WI38 (cell line): ENCODE results near the gene ERBIN.

Experiments
- H3K4me3 ChIP-seq: 2 replicates; pipeline ENCODE4 v1.5.1; 2011; ENCODE audit warnings: low read depth, mild to moderate bottlenecking, control low read depth, low read length
- CTCF ChIP-seq: IDR thresholded peaks from 2 replicates; pipeline ENCODE4 v1.5.1; 2012; ENCODE audit warnings: low read depth, mild to moderate bottlenecking, control low read depth, low read length

The ERBIN gene

GRCh38 chr5:65981969-65982619 lies 55.7 kb downstream of the ERBIN start:
- H3K4me3 ChIP-seq: no peak overlapping the region
- no peak for TF ChIP-seq CTCF

- no peak overlapping the region for H3K4me3 ChIP-seq
Measured at GRCh38 chr5:65982635-65983034, 56.3 kb downstream of the ERBIN start.

GRCh38 chr5:65984098-65984885 lies 57.9 kb downstream of the ERBIN start:
- H3K4me3 ChIP-seq: no peak overlapping the region
- TF ChIP-seq CTCF: no peak

More at GRCh38 chr5:65982635-65983034, 56.3 kb downstream of the ERBIN start:
- TF ChIP-seq CTCF: no peak

GRCh38 chr5:65986050-65986451 lies 59.7 kb downstream of the ERBIN start:
- no peak overlapping the region for H3K4me3 ChIP-seq
- no peak for TF ChIP-seq CTCF

DNA sequence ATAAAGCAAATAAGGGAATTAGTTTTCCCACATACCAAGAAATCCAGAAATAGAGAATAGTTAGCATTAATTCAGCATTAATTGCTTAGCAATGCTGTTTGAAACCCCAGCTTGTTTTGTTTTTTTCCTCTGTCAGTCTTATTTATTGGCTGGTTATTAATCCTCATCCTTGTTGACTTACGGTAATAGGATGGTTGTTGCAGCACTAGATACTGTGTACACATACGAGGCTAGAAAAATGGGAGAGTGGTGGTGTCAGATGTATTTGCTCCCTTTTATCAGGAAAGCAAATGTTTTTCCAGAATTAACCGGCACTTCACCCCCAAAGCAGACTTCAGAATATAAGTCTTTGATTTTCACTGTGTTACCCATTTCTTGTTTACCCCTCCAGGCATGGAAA lies 60.4 kb downstream of the ERBIN start:
- TF ChIP-seq CTCF: no peak
- no peak overlapping the region for H3K4me3 ChIP-seq

DNA sequence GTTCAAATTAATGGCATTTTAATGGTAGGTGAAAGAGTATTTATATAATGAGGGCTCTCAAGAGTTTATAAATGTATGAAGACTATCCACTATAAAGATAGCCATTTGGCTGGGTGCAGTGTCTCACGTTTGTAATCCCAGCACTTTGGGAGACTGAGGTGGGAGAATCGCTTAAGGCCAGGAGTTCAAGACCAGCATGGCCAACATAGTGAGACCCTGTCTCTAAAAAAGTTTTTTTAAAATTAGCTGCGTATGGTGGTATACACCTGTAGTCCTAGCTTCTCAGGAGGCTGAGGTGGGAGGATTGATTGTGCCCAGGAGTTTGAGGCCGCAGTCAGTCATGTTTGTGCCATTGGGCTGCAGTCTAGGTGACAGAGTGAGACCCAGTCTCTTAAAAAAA lies 61.6 kb downstream of the ERBIN start:
- TF ChIP-seq CTCF: no peak
- H3K4me3 ChIP-seq: no peak overlapping the region

DNA sequence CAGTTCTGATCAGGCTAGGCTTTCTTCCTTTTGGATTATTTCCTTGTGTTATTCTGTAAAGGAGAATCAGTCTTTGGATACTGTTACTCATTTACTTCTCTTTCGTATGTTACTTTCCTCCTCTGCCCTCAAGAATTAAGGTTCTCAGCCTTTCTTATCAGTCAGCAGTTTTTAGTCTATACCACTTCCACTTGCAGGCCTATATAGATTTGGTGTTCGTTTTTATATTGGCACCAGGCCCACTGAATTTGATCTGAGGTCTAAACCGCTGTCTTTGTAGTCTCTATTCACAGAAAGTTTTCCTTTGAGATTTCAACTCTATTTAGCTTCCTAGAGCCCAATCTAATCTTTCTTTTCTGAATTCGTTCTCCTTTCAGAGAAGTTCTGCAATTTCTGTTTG lies 62.8 kb downstream of the ERBIN start:
- no peak overlapping the region for H3K4me3 ChIP-seq
- no peak for TF ChIP-seq CTCF
